Measurements from ENCODE around the gene SLC25A21. TPM values are rescaled to one million over a fixed set of nuclear protein-coding genes. Genes with fewer than 3 reads are reported as not detected.

The SLC25A21 gene
- total and polyA plus RNA-seq, 2 of the 13 experiments (the other 11 are each of a cell fraction or from before 2014, with no cell fraction given): 1.9 to 2.9 TPM

DNA sequence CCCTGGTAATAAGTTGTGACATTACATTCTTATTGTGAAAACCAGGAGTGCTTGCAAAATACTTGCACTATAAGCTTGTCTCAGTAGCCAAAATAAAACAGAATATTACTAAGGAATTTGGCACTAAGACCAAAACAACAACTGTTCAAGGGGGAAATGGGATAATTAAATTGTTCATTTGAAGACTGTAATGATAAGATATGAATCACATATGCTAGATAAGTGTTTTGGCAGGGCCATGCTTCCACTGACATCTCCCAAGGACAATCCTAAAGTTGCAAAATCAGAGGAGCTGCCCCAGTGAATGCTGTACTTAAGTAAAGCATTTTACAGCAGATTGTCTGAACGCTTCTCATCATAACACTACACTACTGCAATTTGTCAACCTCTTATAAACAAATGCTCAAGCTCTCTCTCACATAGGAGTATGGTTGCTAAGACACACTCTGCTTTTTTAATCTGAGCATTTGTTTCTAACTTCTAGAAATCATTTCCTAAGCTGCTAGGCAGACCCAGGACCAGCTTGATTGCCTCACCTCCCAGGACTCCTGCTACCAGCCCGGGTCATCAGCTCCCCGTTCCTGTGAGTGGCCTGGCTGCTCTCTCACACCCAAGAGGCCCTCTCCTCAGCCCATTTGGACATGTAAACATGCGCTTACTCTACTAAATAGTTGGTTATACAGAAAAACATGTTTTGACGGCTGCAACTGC, 319.3 kb downstream of the SLC25A21 start:
- no peaks in the 10 kb centered on the region for H3K79me2 ChIP-seq (ENCODE audit: insufficient read depth, low read length)
- H4K20me1 ChIP-seq (ENCODE audit: insufficient read depth, low read length): no peaks in the 10 kb centered on the region
- peaks cover 6% of the 10 kb centered on the region; the same call in 1 of the 2 replicates for H3K4me1 ChIP-seq (ENCODE audit: insufficient read depth, low read length)
- TF ChIP-seq ZNF230 (CRISPR knock-in tag; IDR thresholded peaks at IDR 0.05) (no peak), JDP2 (CRISPR knock-in tag; IDR thresholded peaks at IDR 0.05; ENCODE audit: borderline replicate concordance) (no peak), SAP130 (CRISPR knock-in tag; IDR thresholded peaks at IDR 0.05; ENCODE audit: low read depth) (no peak), TRIM24 (CRISPR knock-in tag; IDR thresholded peaks at IDR 0.05) (no peak), ZNF672 (CRISPR knock-in tag; IDR thresholded peaks at IDR 0.05) (no peak), ATRX (CRISPR knock-in tag; IDR thresholded peaks at IDR 0.05; ENCODE audit: borderline replicate concordance) (no peak)
- peak; percentile 38 for ATAC-seq
- no peak overlapping the region for H3K9ac ChIP-seq (ENCODE audit: insufficient read depth, low read depth, low read length)
- no peaks in the 10 kb centered on the region for H3K27me3 ChIP-seq (ENCODE audit: control insufficient read depth in 1 of 2, insufficient read depth in 2 of 2, low read length in 2 of 2)
- H2AFZ ChIP-seq (ENCODE audit: low read length): no peak overlapping the region
- in situ Hi-C loops (cut with HindIII; ENCODE audit: extremely low pct_ligation_motif_present, low pct_unique_long_range_greater_than_20kb): no loop called here
- H3K4me2 ChIP-seq (ENCODE audit: low read depth, low read length): no peak overlapping the region
- intact Hi-C loops (cut with micrococcal nuclease; ENCODE audit: unreplicated experiment): no loop called here
- no TSS peak for BruUV-seq (replicated peaks)
- H3K9me3 ChIP-seq (ENCODE audit: low read length): no peaks in the 10 kb centered on the region
- no peak overlapping the region for H3K27ac ChIP-seq (ENCODE audit: extremely low read length, insufficient read depth, low read length)
- no peak for DNase-seq (ENCODE audit: low spot score)
- CTCF ChIA-PET (ENCODE audit: low intra/inter-chr PET ratio, low total read pairs): no interaction called here
- no peak overlapping the region for H3K4me3 ChIP-seq (replicated peaks in 1 of 3; ENCODE audit: insufficient read depth in 1 of 3, low read depth in 2 of 3, low read length in 3 of 3)
- no peaks in the 10 kb centered on the region for H3K36me3 ChIP-seq (replicated peaks in 1 of 2; ENCODE audit: control insufficient read depth in 1 of 2, insufficient read depth in 2 of 2, low read length in 2 of 2)
- 25% methylated on average over 5 of the region's 5 CpGs for WGBS (ENCODE audit: low lambda C conversion rate)
- POLR2A ChIA-PET: no interaction called here
- FAIRE-seq: no peak

DNA sequence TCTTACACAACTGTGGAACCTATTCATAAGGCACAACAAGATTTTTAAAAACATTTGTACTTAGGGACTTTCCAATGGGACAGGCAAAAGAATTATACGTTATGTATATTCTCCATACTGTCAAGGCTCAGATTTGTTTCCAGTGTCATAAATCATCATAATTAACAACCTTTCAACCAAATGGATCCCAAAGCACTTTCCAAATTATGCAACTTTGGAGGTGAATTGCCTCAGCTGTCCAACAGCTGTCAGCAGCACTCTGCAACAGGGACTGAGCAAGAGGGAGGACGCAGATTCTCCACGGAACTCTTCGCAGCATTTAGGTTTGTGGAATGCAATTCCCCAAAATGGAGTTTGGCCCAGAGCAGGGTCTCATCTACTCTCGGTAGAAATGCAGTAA, 324.2 kb downstream of the SLC25A21 start:
- TF ChIP-seq CEBPB (IDR thresholded peaks at IDR 0.05; ENCODE audit: borderline replicate concordance, low read depth, low read length) (peak; percentile 35; the same call in 1 of the 2 replicates), CEBPG (CRISPR knock-in tag; IDR thresholded peaks at IDR 0.05) (0 out of 2 replicates have a peak, but pooled peaks have one; percentile 28)
- TF ChIP-seq, protein P1, sequence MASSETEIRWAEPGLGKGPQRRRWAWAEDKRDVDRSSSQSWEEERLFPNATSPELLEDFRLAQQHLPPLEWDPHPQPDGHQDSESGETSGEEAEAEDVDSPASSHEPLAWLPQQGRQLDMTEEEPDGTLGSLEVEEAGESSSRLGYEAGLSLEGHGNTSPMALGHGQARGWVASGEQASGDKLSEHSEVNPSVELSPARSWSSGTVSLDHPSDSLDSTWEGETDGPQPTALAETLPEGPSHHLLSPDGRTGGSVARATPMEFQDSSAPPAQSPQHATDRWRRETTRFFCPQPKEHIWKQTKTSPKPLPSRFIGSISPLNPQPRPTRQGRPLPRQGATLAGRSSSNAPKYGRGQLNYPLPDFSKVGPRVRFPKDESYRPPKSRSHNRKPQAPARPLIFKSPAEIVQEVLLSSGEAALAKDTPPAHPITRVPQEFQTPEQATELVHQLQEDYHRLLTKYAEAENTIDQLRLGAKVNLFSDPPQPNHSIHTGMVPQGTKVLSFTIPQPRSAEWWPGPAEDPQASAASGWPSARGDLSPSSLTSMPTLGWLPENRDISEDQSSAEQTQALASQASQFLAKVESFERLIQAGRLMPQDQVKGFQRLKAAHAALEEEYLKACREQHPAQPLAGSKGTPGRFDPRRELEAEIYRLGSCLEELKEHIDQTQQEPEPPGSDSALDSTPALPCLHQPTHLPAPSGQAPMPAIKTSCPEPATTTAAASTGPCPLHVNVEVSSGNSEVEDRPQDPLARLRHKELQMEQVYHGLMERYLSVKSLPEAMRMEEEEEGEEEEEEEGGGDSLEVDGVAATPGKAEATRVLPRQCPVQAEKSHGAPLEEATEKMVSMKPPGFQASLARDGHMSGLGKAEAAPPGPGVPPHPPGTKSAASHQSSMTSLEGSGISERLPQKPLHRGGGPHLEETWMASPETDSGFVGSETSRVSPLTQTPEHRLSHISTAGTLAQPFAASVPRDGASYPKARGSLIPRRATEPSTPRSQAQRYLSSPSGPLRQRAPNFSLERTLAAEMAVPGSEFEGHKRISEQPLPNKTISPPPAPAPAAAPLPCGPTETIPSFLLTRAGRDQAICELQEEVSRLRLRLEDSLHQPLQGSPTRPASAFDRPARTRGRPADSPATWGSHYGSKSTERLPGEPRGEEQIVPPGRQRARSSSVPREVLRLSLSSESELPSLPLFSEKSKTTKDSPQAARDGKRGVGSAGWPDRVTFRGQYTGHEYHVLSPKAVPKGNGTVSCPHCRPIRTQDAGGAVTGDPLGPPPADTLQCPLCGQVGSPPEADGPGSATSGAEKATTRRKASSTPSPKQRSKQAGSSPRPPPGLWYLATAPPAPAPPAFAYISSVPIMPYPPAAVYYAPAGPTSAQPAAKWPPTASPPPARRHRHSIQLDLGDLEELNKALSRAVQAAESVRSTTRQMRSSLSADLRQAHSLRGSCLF (CRISPR knock-in tag; IDR thresholded peaks at IDR 0.05; ENCODE audit: borderline replicate concordance): no peak
- TF ChIP-seq, protein P2, sequence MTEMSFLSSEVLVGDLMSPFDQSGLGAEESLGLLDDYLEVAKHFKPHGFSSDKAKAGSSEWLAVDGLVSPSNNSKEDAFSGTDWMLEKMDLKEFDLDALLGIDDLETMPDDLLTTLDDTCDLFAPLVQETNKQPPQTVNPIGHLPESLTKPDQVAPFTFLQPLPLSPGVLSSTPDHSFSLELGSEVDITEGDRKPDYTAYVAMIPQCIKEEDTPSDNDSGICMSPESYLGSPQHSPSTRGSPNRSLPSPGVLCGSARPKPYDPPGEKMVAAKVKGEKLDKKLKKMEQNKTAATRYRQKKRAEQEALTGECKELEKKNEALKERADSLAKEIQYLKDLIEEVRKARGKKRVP (CRISPR knock-in tag; IDR thresholded peaks at IDR 0.05): peak in 1 of 2 experiments; percentile 47; a peak in 1 of 4 replicates
- H3K27ac ChIP-seq (ENCODE audit: extremely low read length, insufficient read depth, low read length): no peak overlapping the region
- no peak overlapping the region for H3K9ac ChIP-seq (ENCODE audit: insufficient read depth, low read depth, low read length)
- in situ Hi-C loops (cut with HindIII; ENCODE audit: extremely low pct_ligation_motif_present, low pct_unique_long_range_greater_than_20kb) (no loop called here), intact Hi-C loops (cut with micrococcal nuclease; ENCODE audit: unreplicated experiment) (no loop called here)
- no peak overlapping the region for H3K4me2 ChIP-seq (ENCODE audit: low read depth, low read length)
- no peaks in the 10 kb centered on the region for H3K36me3 ChIP-seq (replicated peaks in 1 of 2; ENCODE audit: control insufficient read depth in 1 of 2, insufficient read depth in 2 of 2, low read length in 2 of 2)
- WGBS (ENCODE audit: low lambda C conversion rate): 54% methylated on average over 5 of the region's 5 CpGs
- H3K4me3 ChIP-seq (replicated peaks in 1 of 3; ENCODE audit: insufficient read depth in 1 of 3, low read depth in 2 of 3, low read length in 3 of 3): no peak overlapping the region
- no peaks in the 10 kb centered on the region for H3K4me1 ChIP-seq (ENCODE audit: insufficient read depth, low read length)
- POLR2A ChIA-PET: no interaction called here
- no peak overlapping the region for H2AFZ ChIP-seq (ENCODE audit: low read length)
- FAIRE-seq: no peak
- no peak for DNase-seq (ENCODE audit: low spot score)
- no TSS peak for BruUV-seq (replicated peaks)
- no peaks in the 10 kb centered on the region for H3K79me2 ChIP-seq (ENCODE audit: insufficient read depth, low read length)
- CTCF ChIA-PET (ENCODE audit: low intra/inter-chr PET ratio, low total read pairs): no interaction called here
- ATAC-seq: no peak
- H3K9me3 ChIP-seq (ENCODE audit: low read length): no peaks in the 10 kb centered on the region
- no peaks in the 10 kb centered on the region for H3K27me3 ChIP-seq (ENCODE audit: control insufficient read depth in 1 of 2, insufficient read depth in 2 of 2, low read length in 2 of 2)
- H4K20me1 ChIP-seq (ENCODE audit: insufficient read depth, low read length): no peaks in the 10 kb centered on the region
